HUDEP-2 (cell line): Measurements from ENCODE around the gene ZMYND8.
"Not testable (repeated sequence)": the region's sequence is repeated elsewhere in the genome, so short reads cannot be mapped to it uniquely, and the experiment has no call there.

ENCODE experiments used
- DNase-seq, 76 experiments: peaks; one replicate each; lab custom pipeline; 2025; ENCODE audit not compliant: unreplicated experiment in 76 of 76; lab: John Stamatoyannopoulos, UW

ZMYND8 gene

DNA sequence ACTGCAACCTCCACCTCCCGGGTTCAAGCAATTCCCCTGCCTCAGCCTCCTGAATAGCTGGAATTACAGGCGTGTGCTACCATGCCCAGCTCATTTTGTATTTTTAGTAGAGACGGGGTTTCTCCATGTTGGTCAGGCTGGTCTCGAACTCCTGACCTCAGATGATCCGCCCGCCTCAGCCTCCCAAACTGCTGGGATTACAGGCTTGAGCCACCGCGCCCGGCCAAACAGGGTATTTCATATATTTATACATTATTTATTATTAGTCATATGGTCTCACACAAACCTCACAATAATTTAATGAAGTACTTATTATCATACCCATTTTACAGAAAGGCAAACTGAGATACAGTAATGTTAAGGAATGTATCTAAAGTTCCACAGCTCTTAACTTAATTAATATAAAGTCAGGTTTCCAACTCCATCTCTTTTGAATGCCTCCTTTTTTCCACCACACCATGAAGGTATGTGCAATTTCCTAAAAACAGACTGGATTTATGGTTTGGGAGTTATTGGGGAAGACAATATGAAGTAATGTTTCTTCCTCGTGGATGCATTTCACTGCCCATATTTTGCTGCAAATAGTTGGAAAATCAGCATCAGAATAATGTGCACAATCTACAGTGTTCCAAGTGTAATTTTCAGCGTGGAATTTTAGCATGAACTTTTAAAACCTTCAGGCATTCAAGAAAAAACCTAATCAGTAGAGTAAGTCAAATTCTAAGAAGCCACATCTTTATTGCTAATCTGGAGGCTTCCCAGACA lies 65.7 kb downstream of the ZMYND8 start:
- DNase-seq: no peak

DNA sequence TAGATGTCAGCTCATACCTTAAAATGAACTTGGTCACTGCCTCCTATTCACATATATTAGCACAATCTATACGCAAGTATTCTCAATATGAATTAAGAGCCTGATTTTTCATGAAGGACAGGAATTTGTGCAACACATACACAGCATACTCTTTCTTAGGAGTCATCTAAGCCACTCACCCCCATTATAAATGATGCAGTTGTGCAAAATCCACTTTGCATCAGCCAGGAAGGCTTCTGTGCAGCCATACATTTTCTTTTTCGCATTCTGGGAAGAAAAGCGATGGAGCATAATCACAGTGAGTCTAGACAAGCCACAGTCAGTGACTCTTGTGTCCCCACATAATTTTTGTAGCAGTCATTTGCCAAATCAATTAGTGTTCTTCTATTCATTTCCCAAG lies 66.5 kb downstream of the ZMYND8 start:
- DNase-seq: no peak

DNA sequence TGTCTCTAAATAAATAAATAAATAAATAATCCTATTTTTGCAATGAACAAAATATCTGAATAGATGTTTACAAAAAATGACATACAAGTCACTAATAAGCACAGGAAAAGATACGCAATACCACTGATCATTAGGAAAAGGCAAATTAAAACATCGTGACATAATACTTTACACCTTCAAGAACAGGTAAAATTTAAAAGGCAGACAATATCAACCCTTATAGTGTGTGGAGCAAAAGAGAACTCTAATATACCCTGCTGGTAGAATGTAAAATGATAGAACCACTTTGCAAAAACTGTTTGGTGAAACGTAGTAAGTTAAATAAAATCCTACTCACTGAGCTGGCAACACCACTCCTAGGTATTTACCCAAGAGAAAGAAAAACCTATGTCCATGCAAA lies 67.4 kb downstream of the ZMYND8 start:
- no peak for DNase-seq

DNA sequence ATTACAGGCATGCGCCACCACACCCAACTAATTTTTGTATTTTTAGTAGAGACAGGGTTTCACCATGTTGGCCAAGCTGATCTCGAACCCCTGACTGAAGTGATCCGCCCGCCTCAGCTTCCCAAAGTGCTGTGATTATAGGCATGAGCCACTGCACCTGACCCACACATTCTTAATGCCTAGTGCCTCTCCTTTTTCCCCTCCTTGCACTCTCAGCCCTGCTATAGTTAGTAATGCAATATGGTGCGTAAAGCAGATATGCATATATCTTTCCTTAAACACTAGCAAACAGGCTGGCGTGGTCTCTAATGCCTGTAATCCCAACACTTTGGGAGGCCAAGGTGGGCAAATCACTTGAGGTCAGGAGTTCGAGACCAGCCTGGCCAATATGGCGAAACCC lies 68.0 kb downstream of the ZMYND8 start:
- DNase-seq: not testable (repeated sequence)

DNA sequence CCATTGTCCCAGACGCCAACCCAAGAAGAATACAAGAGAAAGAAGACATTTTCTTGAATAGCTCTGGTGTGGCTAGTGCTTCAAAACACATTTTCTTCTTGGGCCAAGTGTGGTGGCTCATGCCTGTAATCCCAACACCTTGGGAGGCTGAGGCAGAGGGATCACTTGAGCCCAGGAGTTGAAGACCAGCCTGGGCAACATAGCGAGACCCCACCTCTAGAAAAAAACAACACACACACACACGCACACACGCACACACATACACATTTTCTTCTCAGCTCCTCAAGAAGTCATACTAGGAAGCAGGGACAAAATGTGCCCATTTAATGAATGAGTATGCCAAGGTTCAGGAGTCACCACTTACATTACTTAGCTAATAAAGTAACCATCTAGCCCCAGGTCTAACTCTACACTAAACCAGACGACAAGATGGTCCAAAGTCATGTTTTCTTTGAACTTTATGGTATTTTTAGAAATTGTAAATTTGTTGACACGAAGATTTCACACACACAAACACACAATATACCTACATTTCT lies 68.8 kb downstream of the ZMYND8 start:
- no peak for DNase-seq

DNA sequence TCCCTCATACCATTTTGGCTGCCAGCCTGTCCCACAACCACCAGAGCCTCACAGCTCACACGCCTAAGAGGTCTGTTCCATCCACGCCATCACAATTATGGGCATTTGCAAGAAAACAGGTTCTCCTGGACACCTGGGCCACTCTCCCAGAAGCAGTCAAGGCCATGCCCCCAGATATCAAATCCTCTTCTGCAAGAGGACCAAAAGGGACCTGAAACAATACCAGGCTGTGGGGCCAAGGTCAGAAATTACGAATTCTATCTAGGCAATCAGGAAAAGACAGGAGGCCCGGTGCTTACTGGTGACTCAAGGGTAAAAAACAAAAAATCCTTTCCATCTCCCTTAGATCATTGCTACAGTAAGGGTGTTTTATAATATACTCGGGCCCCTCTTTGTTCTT lies 69.8 kb downstream of the ZMYND8 start:
- DNase-seq: no peak

DNA sequence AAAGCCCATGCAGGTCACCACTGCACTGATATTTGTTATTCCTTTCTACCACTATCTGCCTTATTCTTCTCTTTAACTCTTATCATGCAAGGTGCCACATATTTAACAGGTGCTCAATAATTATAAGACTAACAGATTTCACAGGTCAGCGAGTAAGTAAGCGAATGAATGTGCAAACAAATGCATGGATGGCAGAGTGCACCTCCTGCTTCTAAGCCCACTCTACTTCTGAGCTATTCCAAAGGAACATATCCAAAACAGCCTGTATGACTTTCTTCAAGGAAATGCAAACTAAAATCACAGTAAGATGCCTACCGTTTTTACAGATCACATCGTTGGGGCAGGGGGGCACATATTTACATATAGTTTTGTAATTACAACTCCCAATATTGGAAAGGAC lies 71.3 kb downstream of the ZMYND8 start:
- DNase-seq: no peak

DNA sequence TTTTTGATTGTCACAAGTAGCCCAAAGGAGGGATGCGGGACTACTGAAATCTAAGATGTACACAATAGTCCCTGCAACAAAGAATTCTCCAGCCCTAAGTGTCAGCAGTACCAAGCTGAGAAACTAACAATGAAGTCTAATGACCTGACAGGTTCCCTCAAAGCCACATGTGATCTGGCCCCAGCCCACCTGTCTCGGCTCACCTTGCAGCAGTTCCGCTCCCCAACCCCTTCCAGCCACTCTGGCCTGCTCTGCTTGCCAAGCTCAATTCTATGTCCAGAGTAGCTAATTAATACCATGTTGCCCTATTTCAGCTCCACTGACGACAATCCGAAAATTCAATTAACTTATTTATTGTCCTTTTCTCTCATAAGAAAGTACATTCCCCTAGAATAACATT lies 72.1 kb downstream of the ZMYND8 start:
- DNase-seq: no peak

DNA sequence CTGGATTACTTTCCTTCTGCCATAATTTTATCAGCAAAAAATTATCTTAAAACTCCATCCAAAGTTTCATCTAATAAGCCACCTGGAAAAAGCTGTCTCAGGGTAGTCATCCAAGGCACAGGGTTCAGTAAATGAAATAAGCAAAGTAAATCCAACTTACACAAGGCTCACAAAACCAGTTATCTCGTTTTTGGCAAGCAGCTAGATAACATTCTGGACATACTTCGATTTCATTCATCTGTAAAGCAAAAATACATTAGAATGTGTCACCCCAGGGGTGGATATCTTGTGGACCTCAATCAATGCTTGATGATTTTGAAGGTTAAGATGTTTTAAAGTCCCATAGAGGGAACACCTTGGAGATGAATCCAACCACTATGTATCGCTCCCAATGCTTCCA lies 73.1 kb downstream of the ZMYND8 start:
- DNase-seq: no peak

DNA sequence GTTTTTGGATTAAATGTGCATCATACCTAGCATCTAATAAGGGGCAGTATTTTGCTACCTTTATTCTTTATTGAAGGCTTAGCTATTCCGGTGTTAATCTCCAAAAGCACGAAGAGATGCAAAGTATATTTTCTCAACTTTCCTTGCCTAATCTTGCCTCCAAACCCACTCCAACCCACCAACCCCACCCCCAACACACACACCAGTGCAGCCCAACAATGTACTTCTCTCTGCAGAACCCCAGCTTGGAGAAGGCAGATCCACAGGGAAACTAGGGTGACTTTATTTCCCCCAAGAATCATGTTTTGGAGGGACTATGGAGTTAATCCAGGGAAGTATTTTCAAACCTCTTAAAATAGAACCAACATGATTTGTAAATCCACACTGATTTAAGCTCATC lies 73.6 kb downstream of the ZMYND8 start:
- no peak for DNase-seq

DNA sequence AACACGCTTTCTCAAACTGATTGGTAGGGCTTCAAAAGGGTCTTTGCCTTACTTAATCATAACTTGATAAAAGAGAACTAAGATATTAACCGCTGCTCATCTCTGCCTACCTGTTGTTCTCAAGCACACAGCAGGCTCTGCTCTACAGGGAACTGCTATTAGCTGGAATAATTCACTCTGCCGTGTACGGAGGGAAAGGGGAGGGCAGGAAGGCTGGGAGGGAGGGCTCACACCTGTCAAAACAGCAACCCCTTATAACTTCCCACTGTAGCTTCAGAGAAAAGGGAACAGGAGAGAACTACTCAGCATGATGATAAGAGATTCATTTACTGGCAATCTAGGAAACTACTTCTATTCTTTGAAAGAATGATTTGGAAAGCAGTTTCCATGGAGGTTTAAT lies 75.1 kb downstream of the ZMYND8 start:
- no peak for DNase-seq

DNA sequence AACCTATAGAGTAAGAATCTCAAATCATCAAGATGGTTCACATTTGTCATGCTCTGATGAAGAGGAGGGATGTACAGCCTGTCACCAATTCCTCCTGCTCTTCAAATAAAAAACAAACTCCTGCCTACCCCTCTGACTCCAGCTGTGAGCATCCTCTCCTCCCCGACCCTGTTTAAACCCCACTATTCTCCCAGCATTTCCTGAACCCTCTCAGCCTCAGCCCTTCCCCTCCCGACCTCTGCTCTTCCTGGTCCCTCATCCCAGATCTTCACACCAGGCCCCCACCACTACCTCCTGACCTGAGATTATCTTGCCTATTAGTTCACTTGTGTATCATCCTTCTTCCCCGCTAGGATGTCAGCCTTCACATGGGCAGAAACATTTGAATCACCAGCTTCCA lies 75.8 kb downstream of the ZMYND8 start:
- DNase-seq: no peak

DNA sequence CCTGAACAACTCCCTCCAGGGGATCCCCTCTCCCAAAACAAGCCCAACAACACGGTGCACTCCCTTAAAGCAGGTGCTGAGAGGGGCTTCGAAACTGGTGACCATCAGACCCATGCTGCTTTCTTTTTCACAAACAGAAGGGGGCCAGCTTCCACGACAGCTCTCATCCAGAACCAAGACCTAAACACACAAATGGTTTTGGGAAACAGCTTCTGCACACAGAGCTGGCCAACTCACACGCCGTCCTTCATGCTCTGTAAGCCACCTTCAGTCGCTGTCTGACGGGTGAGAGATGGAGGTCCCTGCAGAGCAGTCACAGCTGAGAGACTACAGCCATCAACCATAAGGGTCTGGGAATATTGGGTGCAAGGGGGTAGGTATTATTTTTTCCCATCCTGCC lies 76.3 kb downstream of the ZMYND8 start:
- DNase-seq: no peak

DNA sequence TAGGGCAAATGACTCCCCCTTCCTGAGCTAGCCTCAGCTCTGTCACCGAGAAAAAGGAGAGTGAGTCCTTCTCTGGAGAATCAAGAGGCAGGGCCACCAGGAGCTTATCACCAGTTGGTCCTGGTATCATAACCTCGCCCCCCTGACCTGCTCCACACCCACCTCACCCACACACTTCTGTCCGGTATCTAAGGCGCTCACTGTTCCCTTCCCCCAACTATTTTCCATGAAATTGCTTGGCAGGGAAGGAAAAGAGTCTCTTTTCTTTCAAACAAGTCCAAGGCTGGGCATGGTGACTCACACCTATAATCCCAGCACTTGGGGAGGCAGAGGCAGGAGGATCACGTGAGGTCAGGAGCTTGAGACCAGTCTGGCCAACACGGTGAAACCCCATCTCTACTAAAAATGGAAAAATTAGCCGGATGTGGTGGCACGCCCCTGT lies 77.6 kb downstream of the ZMYND8 start:
- peak in 65 of 76 experiments; percentile 5 to 83 (median 46) for DNase-seq

DNA sequence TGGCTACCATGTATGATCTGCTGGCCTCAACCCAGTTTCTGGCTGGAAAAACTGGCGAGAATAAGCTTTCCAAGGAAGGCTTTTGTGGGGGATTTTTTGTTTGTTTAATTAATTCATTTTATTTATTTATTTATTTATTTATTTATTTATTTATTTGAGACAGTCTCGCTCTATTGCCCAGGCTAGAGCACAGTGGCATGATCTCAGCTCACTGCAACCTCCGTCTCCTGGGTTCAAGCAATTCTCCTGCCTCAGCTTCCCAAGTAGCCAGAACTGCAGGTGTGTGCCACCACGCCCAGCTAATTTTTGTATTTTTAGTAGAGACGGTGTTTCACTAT lies 79.0 kb downstream of the ZMYND8 start:
- DNase-seq: not testable (repeated sequence)

DNA sequence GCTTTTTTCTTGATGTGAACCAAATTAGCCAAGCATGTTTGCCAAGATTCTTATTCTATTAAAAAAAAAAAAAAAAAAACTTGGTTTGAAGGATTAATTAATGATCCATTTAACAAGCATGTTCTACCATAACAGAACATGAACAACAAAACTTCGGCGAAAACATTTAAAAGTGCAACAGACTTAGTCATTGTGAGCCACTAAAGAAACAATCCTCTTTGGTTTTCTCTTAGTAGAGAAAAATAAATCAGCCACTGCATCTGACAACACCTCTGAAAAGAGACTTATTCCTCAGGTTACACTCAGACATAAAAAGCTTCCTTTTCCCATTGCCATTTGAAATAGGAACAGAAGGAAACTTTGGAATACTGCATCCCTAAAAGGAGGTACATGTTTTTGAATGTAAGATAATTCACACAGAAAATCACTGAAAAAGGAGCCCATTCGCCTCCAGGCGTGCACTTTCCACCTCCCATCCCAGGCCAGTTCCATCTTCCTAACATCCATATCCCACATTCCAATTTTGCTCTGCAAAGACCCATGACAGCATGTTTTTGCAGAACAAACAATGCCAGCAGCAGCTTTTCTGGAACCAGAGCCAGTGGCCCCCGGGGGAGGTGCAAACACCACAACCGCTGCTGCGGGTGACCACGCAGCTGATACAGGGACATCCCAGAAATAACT lies 79.5 kb downstream of the ZMYND8 start:
- no peak for DNase-seq

DNA sequence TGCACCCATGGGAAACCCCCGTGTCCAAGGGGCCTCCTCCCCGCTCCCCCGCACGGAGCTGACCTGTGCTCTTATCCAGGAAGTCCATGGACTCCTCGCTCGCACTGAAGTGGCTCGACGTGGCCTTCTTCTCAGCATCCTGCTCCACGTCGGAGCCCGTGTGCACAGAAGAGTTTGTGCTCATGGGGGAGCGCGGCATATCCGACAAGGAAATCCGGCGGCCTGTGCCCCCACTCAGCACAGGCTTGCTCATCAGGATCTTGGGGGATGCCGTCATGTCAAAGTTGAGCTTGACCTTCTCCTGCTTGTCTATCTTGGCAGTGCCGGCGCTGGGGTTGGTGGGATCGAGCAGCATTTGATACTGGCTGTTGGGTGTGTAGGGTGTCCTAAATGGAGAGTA lies 80.2 kb downstream of the ZMYND8 start:
- no peak for DNase-seq

DNA sequence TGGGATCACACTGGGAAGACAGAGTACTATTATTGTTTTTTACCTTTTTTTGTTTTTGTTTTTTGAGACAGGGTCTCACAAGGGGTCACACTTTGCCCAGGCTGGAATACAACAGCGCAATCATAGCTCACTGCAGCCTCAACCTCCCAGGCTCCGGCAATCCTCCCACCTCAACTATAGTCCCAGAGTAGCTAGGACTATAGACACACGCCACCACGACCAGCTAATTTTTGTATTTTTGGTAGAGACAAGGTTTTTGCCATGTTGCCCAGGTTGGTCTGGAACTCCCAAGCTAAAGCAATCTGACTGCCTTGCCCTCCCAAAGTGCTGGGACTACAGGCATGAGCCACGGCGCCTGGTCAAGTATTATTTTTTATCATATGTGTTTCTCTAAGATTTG lies 81.0 kb downstream of the ZMYND8 start:
- no peak for DNase-seq

DNA sequence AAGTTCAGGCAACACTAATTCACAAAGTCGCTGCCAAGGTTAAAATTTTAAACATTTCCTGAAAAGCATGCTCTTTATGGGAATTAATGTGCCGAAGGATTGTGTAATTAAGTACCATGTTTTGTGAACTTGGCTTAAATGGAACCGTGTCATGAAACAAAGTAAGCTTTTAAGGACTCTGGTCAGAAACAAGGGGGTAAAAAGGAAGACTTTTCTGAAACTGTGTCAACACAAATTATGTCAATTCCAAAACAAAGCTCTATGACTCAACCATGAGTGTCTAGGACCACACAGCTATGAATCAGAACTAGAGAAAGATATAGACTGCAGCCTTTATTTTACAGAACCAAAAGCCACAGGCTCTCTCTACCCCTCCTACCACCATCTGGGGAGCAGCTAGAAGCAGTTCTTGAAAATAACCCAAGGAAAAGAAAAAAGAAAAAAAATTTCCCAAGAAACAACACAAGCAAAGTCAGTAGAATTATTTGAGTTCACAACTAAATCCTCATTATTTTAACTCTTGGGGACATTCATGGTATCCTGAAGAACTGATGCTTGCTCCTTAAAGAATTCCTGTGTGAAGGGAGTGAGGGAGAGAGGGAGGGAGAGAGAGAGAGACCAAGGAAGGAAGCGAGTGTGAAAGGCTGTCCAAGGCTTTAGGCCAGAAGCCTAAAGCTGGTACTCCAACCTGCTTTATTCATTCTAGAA lies 81.9 kb downstream of the ZMYND8 start:
- peak in 7 of 76 experiments; percentile 7 to 30 (median 20) for DNase-seq

DNA sequence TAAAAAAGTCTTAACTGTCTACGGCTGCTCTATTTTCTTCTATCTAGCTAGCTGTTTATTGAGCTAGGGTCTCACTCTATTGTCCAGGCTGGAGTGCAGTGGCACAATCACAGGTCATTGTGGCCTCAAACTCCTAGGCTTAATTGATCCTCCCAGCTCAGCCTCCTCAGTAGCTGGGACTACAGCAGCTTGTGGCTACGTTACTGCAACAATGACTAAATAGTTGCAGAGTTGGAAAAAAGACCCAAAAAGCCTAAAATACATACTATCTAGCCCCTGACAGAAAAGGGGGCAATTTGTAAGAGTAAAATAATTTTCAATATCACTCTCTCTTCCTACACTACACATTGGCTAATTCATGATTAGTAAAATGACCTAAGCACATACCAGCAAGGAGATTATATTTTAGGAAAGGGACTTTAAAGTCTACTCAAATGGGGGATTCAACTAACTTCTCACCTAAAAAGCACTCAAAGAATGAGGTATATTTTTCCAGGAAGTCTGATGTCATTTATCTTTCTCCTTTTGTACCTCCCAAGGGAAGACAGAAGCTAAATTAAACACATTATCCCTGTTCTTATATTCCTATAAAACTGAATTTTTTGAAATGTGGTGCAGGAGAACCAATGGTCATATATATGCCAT lies 82.8 kb downstream of the ZMYND8 start:
- no peak for DNase-seq
